VCaP (cell line): ENCODE data around the gene TAGLN.
A peak's percentile ranks its signal among the peaks of the same experiment; 100 is the strongest.

Experiments used
- H3K27ac ChIP-seq: fragments of 450-650 bp; 2 replicates; pipeline ENCODE4 v1.5.1; 2017
- TF ChIP-seq, protein P1 (sequence below): fragments of 450-650 bp; conservative IDR thresholded peaks from 2 replicates; pipeline ENCODE4 v1.5.1; 2017; ENCODE audit warnings: mild to moderate bottlenecking, moderate library complexity

TAGLN gene

DNA sequence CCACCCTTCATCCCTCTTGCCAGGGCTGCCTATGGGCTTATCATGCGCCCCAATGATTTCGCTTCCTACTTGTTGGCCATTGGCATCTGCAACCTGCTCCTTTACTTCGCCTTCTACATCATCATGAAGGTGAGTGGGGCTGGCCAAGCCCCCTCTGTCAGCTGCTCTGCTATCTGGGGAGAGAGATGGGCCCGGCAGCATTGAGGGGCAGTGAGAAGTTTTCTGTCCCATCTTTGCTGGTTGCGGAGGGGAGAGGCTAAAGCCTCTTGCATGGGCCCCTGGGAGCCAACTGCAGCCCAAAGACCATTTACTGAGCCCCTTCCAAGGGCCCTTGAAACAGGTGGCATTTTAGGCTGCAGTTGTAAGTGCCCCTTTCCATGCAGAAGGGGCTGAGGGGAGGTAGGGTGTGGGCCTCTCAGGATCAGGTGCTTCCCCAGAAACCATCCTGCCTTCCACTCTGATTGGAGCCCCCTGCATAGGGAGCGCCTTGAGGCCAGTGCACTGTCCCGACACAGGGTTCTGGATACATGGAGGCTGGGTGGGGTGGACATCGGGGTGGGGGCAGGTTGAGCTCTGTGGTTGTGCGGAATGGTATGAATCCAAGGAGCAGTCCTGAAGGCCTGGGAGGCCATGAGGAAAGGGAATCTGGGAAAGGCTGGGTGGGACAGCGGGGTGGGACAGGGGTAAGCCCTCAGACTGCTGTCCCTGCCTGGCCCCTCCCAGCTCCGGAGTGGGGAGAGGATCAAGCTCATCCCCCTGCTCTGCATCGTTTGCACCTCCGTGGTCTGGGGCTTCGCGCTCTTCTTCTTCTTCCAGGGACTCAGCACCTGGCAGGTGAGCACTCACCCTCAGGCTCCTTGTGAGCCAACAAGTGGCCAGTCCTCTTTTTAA is 5.8 kb upstream of the TAGLN start:
- no peak overlapping the region for H3K27ac ChIP-seq
- TF ChIP-seq, protein P1, sequence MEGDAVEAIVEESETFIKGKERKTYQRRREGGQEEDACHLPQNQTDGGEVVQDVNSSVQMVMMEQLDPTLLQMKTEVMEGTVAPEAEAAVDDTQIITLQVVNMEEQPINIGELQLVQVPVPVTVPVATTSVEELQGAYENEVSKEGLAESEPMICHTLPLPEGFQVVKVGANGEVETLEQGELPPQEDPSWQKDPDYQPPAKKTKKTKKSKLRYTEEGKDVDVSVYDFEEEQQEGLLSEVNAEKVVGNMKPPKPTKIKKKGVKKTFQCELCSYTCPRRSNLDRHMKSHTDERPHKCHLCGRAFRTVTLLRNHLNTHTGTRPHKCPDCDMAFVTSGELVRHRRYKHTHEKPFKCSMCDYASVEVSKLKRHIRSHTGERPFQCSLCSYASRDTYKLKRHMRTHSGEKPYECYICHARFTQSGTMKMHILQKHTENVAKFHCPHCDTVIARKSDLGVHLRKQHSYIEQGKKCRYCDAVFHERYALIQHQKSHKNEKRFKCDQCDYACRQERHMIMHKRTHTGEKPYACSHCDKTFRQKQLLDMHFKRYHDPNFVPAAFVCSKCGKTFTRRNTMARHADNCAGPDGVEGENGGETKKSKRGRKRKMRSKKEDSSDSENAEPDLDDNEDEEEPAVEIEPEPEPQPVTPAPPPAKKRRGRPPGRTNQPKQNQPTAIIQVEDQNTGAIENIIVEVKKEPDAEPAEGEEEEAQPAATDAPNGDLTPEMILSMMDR, result no peak

DNA sequence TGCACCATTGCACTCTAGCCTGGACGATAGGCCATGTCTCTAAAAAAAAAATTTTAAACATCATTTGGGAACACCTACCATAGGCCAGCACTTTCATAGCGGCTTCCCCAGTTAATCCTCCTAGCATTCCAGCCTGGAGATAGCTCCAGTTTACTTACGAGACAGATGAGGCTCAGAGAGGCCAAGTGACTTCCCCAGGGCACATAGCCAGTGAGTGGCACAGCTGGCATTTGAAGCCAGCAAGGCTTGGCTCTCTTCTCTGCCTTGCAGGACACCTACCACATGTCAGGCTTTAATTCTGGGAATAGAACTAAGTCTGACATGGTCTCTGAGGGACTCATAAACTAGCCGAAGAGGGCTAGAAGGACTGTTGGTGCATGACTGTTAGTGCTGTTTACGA is 4.9 kb upstream of the TAGLN start:
- TF ChIP-seq, protein P1, result no peak
- no peak overlapping the region for H3K27ac ChIP-seq

DNA sequence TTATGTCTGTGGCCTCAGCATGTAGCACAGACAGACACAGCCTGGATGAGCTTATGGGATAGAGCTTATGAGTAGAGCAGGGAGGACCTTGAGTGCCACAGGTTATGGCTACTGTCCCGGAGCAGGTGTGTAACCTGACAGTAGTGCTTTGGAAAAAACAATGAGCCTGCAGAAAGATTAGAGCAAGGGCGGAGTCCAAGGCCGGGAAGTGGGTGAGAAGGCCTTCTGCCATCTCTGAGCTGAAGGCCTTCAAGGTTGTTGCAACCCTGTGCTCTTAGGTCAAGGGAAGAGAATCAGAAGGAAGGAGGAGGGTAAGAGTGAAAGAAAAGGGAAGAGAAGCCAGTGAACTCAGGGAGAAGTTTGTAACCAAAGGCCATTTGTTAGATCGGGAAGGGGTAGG is 3.9 kb upstream of the TAGLN start:
- TF ChIP-seq, protein P1, result no peak
- H3K27ac ChIP-seq, result no peak overlapping the region

DNA sequence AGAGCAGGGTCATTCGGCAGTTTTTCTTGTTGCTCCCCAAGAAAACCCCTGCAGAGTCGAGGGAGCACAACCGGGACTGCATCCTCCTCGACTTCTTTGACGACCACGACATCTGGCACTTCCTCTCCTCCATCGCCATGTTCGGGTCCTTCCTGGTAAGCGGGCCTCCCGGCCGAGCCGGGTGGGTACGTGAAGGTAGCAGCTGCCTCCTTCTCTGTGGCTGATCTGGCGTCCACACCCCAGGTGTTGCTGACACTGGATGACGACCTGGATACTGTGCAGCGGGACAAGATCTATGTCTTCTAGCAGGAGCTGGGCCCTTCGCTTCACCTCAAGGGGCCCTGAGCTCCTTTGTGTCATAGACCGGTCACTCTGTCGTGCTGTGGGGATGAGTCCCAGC is 3.4 kb upstream of the TAGLN start:
- no peak overlapping the region for H3K27ac ChIP-seq

DNA sequence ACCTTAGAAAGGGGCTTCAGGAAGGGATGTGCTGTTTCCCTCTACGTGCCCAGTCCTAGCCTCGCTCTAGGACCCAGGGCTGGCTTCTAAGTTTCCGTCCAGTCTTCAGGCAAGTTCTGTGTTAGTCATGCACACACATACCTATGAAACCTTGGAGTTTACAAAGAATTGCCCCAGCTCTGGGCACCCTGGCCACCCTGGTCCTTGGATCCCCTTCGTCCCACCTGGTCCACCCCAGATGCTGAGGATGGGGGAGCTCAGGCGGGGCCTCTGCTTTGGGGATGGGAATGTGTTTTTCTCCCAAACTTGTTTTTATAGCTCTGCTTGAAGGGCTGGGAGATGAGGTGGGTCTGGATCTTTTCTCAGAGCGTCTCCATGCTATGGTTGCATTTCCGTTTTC is 2.2 kb upstream of the TAGLN start:
- H3K27ac ChIP-seq, result peak overlapping the region; percentile 41
- TF ChIP-seq, protein P1, result no peak

More for the DNA sequence above, 3.4 kb upstream of the TAGLN start:
- TF ChIP-seq, protein P1, result no peak

DNA sequence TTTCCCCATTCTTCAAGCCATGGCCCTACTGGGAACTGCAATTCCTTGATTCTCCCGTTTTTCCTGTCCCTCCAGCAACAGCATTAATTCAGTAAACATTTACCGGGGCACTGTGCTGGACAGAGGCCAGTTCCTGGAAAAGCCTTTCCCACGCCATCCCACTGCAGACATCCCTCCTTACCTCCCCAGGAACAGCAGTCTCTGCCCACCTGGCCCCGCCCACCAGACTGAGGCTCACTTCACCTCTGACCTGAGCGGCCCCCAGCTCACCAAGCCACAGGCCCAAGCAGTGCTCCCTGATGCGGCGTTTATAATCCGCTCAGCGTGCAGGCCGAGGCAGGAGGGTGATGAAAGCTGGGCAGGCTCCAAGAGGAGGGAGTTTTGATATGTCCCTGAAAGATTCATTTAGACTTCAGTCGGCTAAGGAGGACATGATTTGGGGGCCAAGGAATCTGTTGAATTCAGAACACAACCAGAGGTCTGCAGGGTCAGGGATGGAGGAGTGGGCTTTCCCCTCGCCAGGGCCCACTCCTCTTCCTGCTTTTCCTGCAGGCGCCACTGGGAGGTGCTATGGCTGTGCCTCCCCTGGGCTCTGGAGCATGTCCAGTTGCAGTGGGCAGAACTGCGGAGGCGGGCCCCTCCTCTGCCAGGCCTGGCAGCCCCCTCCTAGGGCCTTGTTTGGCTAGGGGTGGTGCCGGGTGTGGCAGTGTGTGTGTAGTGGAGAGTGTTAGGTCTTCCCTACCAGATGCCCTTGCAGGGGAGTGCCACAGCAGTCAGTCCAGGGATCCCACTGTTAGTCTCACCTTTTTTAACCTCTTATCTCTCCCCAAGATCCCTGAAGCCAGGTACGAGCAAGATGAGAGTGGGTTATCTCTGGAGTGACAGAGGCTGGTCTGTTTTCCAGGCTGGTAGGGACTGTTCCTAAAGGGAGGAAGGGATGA is 1.4 kb upstream of the TAGLN start:
- peak overlapping the region; percentile 41 for H3K27ac ChIP-seq
- TF ChIP-seq, protein P1, result peak; percentile 56

DNA sequence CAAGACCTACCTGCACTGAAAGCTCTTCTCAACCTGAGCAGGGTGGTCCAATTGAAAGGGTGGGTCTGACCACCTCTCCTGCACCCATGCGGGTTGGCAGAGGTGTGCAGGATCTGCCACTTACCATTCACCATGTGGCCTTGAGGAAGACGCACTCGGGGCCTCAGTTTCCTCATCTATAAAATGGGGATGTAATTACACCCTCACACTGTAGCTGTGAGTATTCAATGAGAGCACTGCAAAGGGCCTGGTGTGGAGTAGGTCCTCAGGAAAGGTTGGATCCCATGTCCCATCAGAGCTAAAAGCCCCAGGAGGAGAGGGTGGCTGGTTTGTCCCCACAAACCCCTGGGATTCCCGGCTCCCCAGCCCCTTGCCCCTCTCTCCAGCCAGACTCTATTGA is 557 bp upstream of the TAGLN start:
- TF ChIP-seq, protein P1, result no peak
- no peak overlapping the region for H3K27ac ChIP-seq
